Measurements from ENCODE around the gene IL17RE.

IL17RE gene

GRCh38 chr3:9908286-9908685, 5.6 kb downstream of the IL17RE start:
- H3K4me3 ChIP-seq (ENCODE audit: control insufficient read depth, low read depth, low read length): no peak overlapping the region
- no peak for TF ChIP-seq CTCF (IDR thresholded peaks at IDR 0.05; ENCODE audit: control insufficient read depth, insufficient read depth, low read depth, low read length, missing control alignments)
- no peak for DNase-seq (ENCODE audit: low read depth)

- H3K4me3 ChIP-seq (ENCODE audit: control insufficient read depth, low read depth, low read length): no peak overlapping the region
- no peak for DNase-seq (ENCODE audit: low read depth)
- TF ChIP-seq CTCF (IDR thresholded peaks at IDR 0.05; ENCODE audit: control insufficient read depth, insufficient read depth, low read depth, low read length, missing control alignments): no peak
Observed at GRCh38 chr3:9909221-9910013, 6.8 kb downstream of the IL17RE start.

GRCh38 chr3:9911863-9912262, 9.2 kb downstream of the IL17RE start:
- no peak overlapping the region for H3K4me3 ChIP-seq (ENCODE audit: control insufficient read depth, low read depth, low read length)
- no peak for TF ChIP-seq CTCF (IDR thresholded peaks at IDR 0.05; ENCODE audit: control insufficient read depth, insufficient read depth, low read depth, low read length, missing control alignments)
- no peak for DNase-seq (ENCODE audit: low read depth)

- TF ChIP-seq CTCF (IDR thresholded peaks at IDR 0.05; ENCODE audit: control insufficient read depth, insufficient read depth, low read depth, low read length, missing control alignments): no peak
- peak; percentile 53 for DNase-seq (ENCODE audit: low read depth)
- H3K4me3 ChIP-seq (ENCODE audit: control insufficient read depth, low read depth, low read length): no peak overlapping the region
Observed at GRCh38 chr3:9912294-9912935, 9.8 kb downstream of the IL17RE start.

- H3K4me3 ChIP-seq (ENCODE audit: control insufficient read depth, low read depth, low read length): no peak overlapping the region
- no peak for TF ChIP-seq CTCF (IDR thresholded peaks at IDR 0.05; ENCODE audit: control insufficient read depth, insufficient read depth, low read depth, low read length, missing control alignments)
- no peak for DNase-seq (ENCODE audit: low read depth)
Observed at GRCh38 chr3:9913601-9914000, 11.0 kb downstream of the IL17RE start.

- DNase-seq (ENCODE audit: low read depth): no peak
- no peak overlapping the region for H3K4me3 ChIP-seq (ENCODE audit: control insufficient read depth, low read depth, low read length)
- no peak for TF ChIP-seq CTCF (IDR thresholded peaks at IDR 0.05; ENCODE audit: control insufficient read depth, insufficient read depth, low read depth, low read length, missing control alignments)
Observed at GRCh38 chr3:9914011-9914410, 11.4 kb downstream of the IL17RE start.
